Keratinocyte (primary cell): ENCODE measurements around the gene BRD3OS.

Experiments used
- CTCF ChIP-seq, 3 experiments: IDR thresholded peaks in 1 of 3; conservative IDR thresholded peaks in 1 of 3; optimal IDR thresholded peaks in 1 of 3; 2 replicates in 2 of 3; 3 replicates in 1 of 3; pipeline versions ENCODE3 to v1.5.1; 2011; ENCODE audit warnings: low read length in 3 of 3, mild to moderate bottlenecking in 3 of 3, moderate library complexity in 2 of 3, control low read depth in 1 of 3, inconsistent platforms in 1 of 3; ENCODE audit not compliant: insufficient read depth in 2 of 3; ENCODE audit errors: extremely low read depth in 1 of 3
- EZH2 ChIP-seq: IDR thresholded peaks from one replicate; pipeline ENCODE4 v1.6.1; 2012; ENCODE audit warnings: inconsistent platforms, mild to moderate bottlenecking, low read length, moderate library complexity

GRCh38 chr9:134076644-134077043, 51.4 kb downstream of the BRD3OS start:
- TF ChIP-seq CTCF (optimal IDR thresholded peaks at IDR 0.05 in 1 of 3, IDR thresholded peaks at IDR 0.05 in 1 of 3, conservative IDR thresholded peaks at IDR 0.05 in 1 of 3; ENCODE audit: extremely low read depth in 1 of 3, insufficient read depth in 2 of 3, low read length in 3 of 3), result no peak
- no peak for TF ChIP-seq EZH2
